Measurements from ENCODE around the gene PRKG1.

Gene PRKG1

DNA sequence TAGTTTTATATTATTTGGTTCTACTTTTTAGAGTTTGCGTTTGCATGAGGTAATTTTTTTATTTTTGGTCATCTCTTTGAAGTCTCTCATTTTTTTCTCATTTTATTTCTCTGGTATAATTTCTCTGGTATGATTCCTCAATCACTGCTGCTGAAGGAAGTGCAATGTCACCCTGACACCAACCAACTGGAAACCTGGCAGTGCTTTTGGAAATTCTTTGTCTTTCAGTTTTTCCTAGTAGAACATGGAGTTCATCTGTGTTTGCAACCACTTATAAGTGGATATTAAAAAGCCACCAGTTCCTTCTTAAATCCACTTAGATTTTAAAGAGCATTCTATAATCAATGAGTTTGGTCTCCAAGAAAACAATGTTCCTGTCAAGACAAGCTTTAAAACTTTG is 291.8 kb downstream of the PRKG1 start:
- TF ChIP-seq CTCF (IDR thresholded peaks at IDR 0.05) (no peak), ZFX (IDR thresholded peaks at IDR 0.05; ENCODE audit: borderline replicate concordance) (no peak)
- no peak overlapping the region for H3K27ac ChIP-seq

DNA sequence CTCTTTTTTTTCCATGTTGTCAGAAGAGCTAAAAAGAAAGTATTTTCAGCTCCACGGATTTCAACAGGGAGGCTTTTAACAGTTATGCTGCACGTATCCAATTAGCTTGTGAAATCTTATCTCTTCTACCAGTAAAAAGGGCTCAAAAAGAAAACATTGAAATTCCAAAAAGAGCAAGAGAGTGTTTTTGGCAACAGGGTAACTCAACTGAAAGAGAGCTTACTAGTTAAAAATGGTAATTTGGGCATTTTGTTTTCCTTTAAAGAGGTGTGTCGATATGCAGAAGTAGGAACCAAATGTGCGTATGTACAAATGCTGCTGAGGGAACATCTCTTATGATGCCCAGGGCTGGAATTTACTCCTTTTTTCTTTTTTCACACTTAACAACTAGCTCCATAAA is 292.8 kb downstream of the PRKG1 start:
- H3K27ac ChIP-seq: no peak overlapping the region
- TF ChIP-seq ZFX (IDR thresholded peaks at IDR 0.05; ENCODE audit: borderline replicate concordance) (no peak), CTCF (IDR thresholded peaks at IDR 0.05) (no peak)

GRCh38 chr10:51367694-51368093 is 293.4 kb downstream of the PRKG1 start:
- TF ChIP-seq ZFX (IDR thresholded peaks at IDR 0.05; ENCODE audit: borderline replicate concordance) (no peak), CTCF (IDR thresholded peaks at IDR 0.05) (no peak)
- no peak overlapping the region for H3K27ac ChIP-seq

GRCh38 chr10:51368943-51369342 is 294.7 kb downstream of the PRKG1 start:
- TF ChIP-seq CTCF (IDR thresholded peaks at IDR 0.05): peak; percentile 53
- TF ChIP-seq ZFX (IDR thresholded peaks at IDR 0.05; ENCODE audit: borderline replicate concordance): no peak

GRCh38 chr10:51369903-51370302 is 295.6 kb downstream of the PRKG1 start:
- TF ChIP-seq ZFX (IDR thresholded peaks at IDR 0.05; ENCODE audit: borderline replicate concordance) (no peak), CTCF (IDR thresholded peaks at IDR 0.05) (no peak)
- H3K27ac ChIP-seq: no peak overlapping the region

More at GRCh38 chr10:51368943-51369342, 294.7 kb downstream of the PRKG1 start:
- H3K27ac ChIP-seq: no peak overlapping the region

DNA sequence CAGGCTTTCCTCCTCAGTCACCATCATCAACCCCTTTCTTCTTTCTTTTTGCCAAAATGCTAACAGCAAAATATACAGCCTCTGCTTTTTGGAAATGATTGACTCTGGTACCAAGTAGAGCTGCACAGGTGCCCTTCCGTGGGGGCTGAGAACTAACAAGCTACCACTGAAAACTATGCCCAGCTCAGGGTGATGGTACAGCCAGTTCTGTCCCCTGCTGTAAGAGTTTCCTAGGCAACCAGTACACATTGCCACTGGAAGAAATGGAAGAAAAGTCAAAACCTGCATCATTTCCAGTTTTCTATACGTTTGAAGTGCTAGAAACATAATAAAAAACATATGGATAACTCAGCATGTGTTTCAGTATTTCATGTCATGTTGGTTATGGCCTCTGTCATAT is 297.5 kb downstream of the PRKG1 start:
- no peak overlapping the region for H3K27ac ChIP-seq
- no peak for TF ChIP-seq ZFX (IDR thresholded peaks at IDR 0.05; ENCODE audit: borderline replicate concordance)
- TF ChIP-seq CTCF (IDR thresholded peaks at IDR 0.05): no peak

- no peak overlapping the region for H3K27ac ChIP-seq
- TF ChIP-seq CTCF (IDR thresholded peaks at IDR 0.05) (no peak), ZFX (IDR thresholded peaks at IDR 0.05; ENCODE audit: borderline replicate concordance) (no peak)
Measured at GRCh38 chr10:51375790-51376189, 301.5 kb downstream of the PRKG1 start.
